CD14-positive monocyte (primary cell): ENCODE data around the gene COPS4. TPM values are rescaled to one million over a fixed set of nuclear protein-coding genes. Genes with fewer than 3 reads are reported as not detected.

Source experiments
- DNase-seq, 3 donors: peaks; one replicate each; pipeline ENCODE4 v3.0.0-alpha.2; 2011 to 2022
- H2AFZ ChIP-seq: 2 replicates; pipeline ENCODE4 v1.6.0; 2012; ENCODE audit warnings: mild to moderate bottlenecking, low read depth, low read length, inconsistent platforms; ENCODE audit not compliant: insufficient read depth, poor library complexity, severe bottlenecking
- H3K27ac ChIP-seq, 2 donors: 1 replicate in 1 of 2; 2 replicates in 1 of 2; pipeline ENCODE4 v1.5.1; 2012 to 2013; ENCODE audit warnings: low read length in 2 of 2, control low read depth in 1 of 2, inconsistent platforms in 1 of 2, low read depth in 1 of 2, mild to moderate bottlenecking in 1 of 2
- H3K27me3 ChIP-seq, 2 donors: one replicate each; pipeline versions ENCODE4 v1.6.0 to v1.6.1; 2011 to 2013; ENCODE audit warnings: low read length in 2 of 2; ENCODE audit not compliant: control insufficient read depth in 2 of 2, insufficient read depth in 2 of 2
- H3K36me3 ChIP-seq, 2 donors: replicated peaks in 1 of 2; 1 replicate in 1 of 2; 2 replicates in 1 of 2; pipeline versions ENCODE4 v1.5.1 to v1.6.1; 2012 to 2013; ENCODE audit warnings: low read length in 2 of 2, control low read depth in 1 of 2, inconsistent platforms in 1 of 2, mild to moderate bottlenecking in 1 of 2; ENCODE audit not compliant: insufficient read depth in 2 of 2, control insufficient read depth in 1 of 2
- H3K4me1 ChIP-seq, 2 donors: 1 replicate in 1 of 2; 2 replicates in 1 of 2; pipeline versions ENCODE4 v1.5.1 to v1.6.1; 2012 to 2013; ENCODE audit warnings: low read length in 2 of 2, control low read depth in 1 of 2, inconsistent platforms in 1 of 2, mild to moderate bottlenecking in 1 of 2, moderate library complexity in 1 of 2; ENCODE audit not compliant: insufficient read depth in 2 of 2, control insufficient read depth in 1 of 2
- H3K4me2 ChIP-seq: replicated peaks from 2 replicates; pipeline ENCODE3; 2012; ENCODE audit warnings: low read length, moderate library complexity, mild to moderate bottlenecking; ENCODE audit not compliant: poor library complexity, severe bottlenecking; ENCODE audit errors: extremely low read depth
- H3K4me3 ChIP-seq, 3 experiments: fragments of 200-600 bp in 1 of 3; sonication (generic) in 1 of 3; replicated peaks in 1 of 3; 1 replicate in 2 of 3; 2 replicates in 1 of 3; pipeline ENCODE4 v1.5.1; 2011 to 2013; ENCODE audit warnings: low read length in 3 of 3, mild to moderate bottlenecking in 3 of 3, control low read depth in 2 of 3, low read depth in 2 of 3, inconsistent platforms in 1 of 3, moderate library complexity in 1 of 3
- H3K79me2 ChIP-seq: 2 replicates; pipeline ENCODE4 v1.6.0; 2012; ENCODE audit warnings: mild to moderate bottlenecking, control low read depth, inconsistent platforms, low read length, moderate library complexity; ENCODE audit not compliant: insufficient read depth
- H3K9ac ChIP-seq: 2 replicates; pipeline ENCODE4 v1.6.0; 2017; ENCODE audit warnings: low read length, mild to moderate bottlenecking; ENCODE audit not compliant: insufficient read depth, poor library complexity, severe bottlenecking
- H3K9me3 ChIP-seq, 2 donors: replicated peaks in 1 of 2; 1 replicate in 1 of 2; 2 replicates in 1 of 2; pipeline versions ENCODE4 v1.5.1 to v1.6.1; 2012 to 2013; ENCODE audit warnings: low read length in 2 of 2, control low read depth in 1 of 2; ENCODE audit not compliant: control insufficient read depth in 1 of 2, insufficient read depth in 1 of 2
- H4K20me1 ChIP-seq: 2 replicates; pipeline ENCODE4 v1.6.0; 2012; ENCODE audit warnings: mild to moderate bottlenecking, low read length, control low read depth, moderate library complexity; ENCODE audit not compliant: insufficient read depth
- H3K27ac Mint-ChIP-seq, 7 donors: one replicate each; pipeline ENCODE4 v1.8.0; 2020; ENCODE audit warnings: mild to moderate bottlenecking in 7 of 7, mixed read lengths in 7 of 7, moderate library complexity in 6 of 7, inconsistent platforms in 2 of 7
- H3K27me3 Mint-ChIP-seq, 3 donors: one replicate each; pipeline ENCODE4 v1.8.0; 2021 to 2022; ENCODE audit warnings: low read depth in 3 of 3, mild to moderate bottlenecking in 3 of 3, mixed read lengths in 3 of 3, moderate library complexity in 3 of 3, inconsistent platforms in 1 of 3
- H3K36me3 Mint-ChIP-seq, 2 donors: one replicate each; pipeline ENCODE4 v1.8.0; 2020; ENCODE audit warnings: mixed read lengths in 2 of 2, inconsistent platforms in 1 of 2, mild to moderate bottlenecking in 1 of 2
- H3K4me1 Mint-ChIP-seq: one replicate; pipeline ENCODE4 v1.8.0; 2020; ENCODE audit warnings: mild to moderate bottlenecking, mixed read lengths
- H3K4me3 Mint-ChIP-seq, 2 donors: one replicate each; pipeline ENCODE4 v1.8.0; 2020; ENCODE audit warnings: mild to moderate bottlenecking in 2 of 2, mixed read lengths in 2 of 2, moderate library complexity in 1 of 2
- H3K9me3 Mint-ChIP-seq, 7 donors: one replicate each; pipeline ENCODE4 v1.8.0; 2020 to 2022; ENCODE audit warnings: mixed read lengths in 7 of 7, mild to moderate bottlenecking in 6 of 7, moderate library complexity in 6 of 7, inconsistent platforms in 2 of 7
- CTCF ChIP-seq: fragments of 200-600 bp; IDR thresholded peaks from one replicate; pipeline ENCODE4 v1.8.0; 2022; ENCODE audit warnings: antibody characterized with exemption, mild to moderate bottlenecking
- WGBS: methylation state at CpG from one replicate; pipeline ENCODE4 v1.1.5; 2013; ENCODE audit warnings: missing lambda C conversion rate; ENCODE audit not compliant: insufficient coverage; 5-methylcytosine and 5-hydroxymethylcytosine counted together
- intact Hi-C, 2 donors: fragments of 100-400 bp; cut with micrococcal nuclease; formaldehyde crosslinking; loops; one replicate each; pipeline versions ENCODE4 v1.15.0 to v1.15.1; 2023
- polyA plus RNA-seq, 3 donors: library from polyadenylated mRNA; depleted of rRNA in 1 of 3; unstranded in 2 of 3; stranded (reverse) in 1 of 3; fragments of 300-500 nt in 2 of 3; fragments of >200 nt in 1 of 3; fragmentation: Illumina TruSeq in 2 of 3; gene quantifications; 1 replicate in 2 of 3; 2 replicates in 1 of 3; pipeline ENCODE4 v1.2.3, GENCODE V29; 2012 to 2021

COPS4 gene
- polyA plus RNA-seq, 3 donors = 16.0 to 54.7 (median 54.5) TPM

- Mint-ChIP-seq H3K4me3 (no peak overlapping the region), H3K27me3 (no peaks in the 10 kb centered on the region), H3K9me3 (no peaks in the 10 kb centered on the region), H3K36me3 (peaks cover 51 to 69% of the 10 kb centered on the region in 2 donors), H3K27ac (no peak overlapping the region), H3K4me1 (no peaks in the 10 kb centered on the region)
- H3K9me3 ChIP-seq = no peaks in the 10 kb centered on the region
- intact Hi-C loops = no loop called here
- no peak overlapping the region for H2AFZ ChIP-seq
- no peaks in the 10 kb centered on the region for H3K79me2 ChIP-seq
- H3K27ac ChIP-seq = no peak overlapping the region
- H3K36me3 ChIP-seq = peaks cover 48 to 72% of the 10 kb centered on the region in 2 donors
- no peaks in the 10 kb centered on the region for H3K27me3 ChIP-seq
- H3K4me2 ChIP-seq = no peak overlapping the region
- no peak overlapping the region for H3K4me3 ChIP-seq
- no peak overlapping the region for H3K9ac ChIP-seq
- no peak for TF ChIP-seq CTCF
- H4K20me1 ChIP-seq = no peaks in the 10 kb centered on the region
- DNase-seq = no peak
- no peaks in the 10 kb centered on the region for H3K4me1 ChIP-seq
Observed at GRCh38 chr4:83054928-83055327, 19.9 kb downstream of the COPS4 start.

GRCh38 chr4:83062739-83063138 is 27.8 kb downstream of the COPS4 start:
- H3K4me1 Mint-ChIP-seq = peaks cover 6% of the 10 kb centered on the region
- no peak for TF ChIP-seq CTCF
- H3K4me3 ChIP-seq = no peak overlapping the region
- peaks cover 57 to 84% of the 10 kb centered on the region in 2 donors for H3K36me3 ChIP-seq
- no peak overlapping the region for H3K27ac Mint-ChIP-seq
- no peaks in the 10 kb centered on the region for H3K27me3 ChIP-seq
- H3K4me3 Mint-ChIP-seq = no peak overlapping the region
- no peaks in the 10 kb centered on the region for H4K20me1 ChIP-seq
- no peak overlapping the region for H3K4me2 ChIP-seq
- intact Hi-C loops = no loop called here
- no peak overlapping the region for H2AFZ ChIP-seq
- no peaks in the 10 kb centered on the region for H3K4me1 ChIP-seq
- H3K27ac ChIP-seq = no peak overlapping the region
- 87% methylated on average over 3 of the region's 4 CpGs for WGBS
- no peaks in the 10 kb centered on the region for H3K9me3 Mint-ChIP-seq
- no peak for DNase-seq
- H3K9me3 ChIP-seq = no peaks in the 10 kb centered on the region
- no peak overlapping the region for H3K9ac ChIP-seq
- H3K27me3 Mint-ChIP-seq = no peaks in the 10 kb centered on the region
- peaks cover 53 to 82% of the 10 kb centered on the region in 2 donors for H3K36me3 Mint-ChIP-seq
- H3K79me2 ChIP-seq = no peaks in the 10 kb centered on the region
